Activated CD4-positive, alpha-beta T cell treated with anti-CD3 and anti-CD28 coated beads, Interleukin-2, amount 50 U/mL, for 24 hours (primary cell): ENCODE data around the gene PMEPA1.
"Not testable (repeated sequence)": the region's sequence is repeated elsewhere in the genome, so short reads cannot be mapped to it uniquely, and the experiment has no call there.

Experiments
- DNase-seq, 2 donors: peaks; one replicate each; pipeline ENCODE4 v3.0.0-alpha.2; 2020; ENCODE audit warnings: low read depth in 1 of 2, low spot score in 1 of 2

Gene PMEPA1

GRCh38 chr20:57652606-57653545 lies 56.9 kb downstream of the PMEPA1 start:
- no peak for DNase-seq

GRCh38 chr20:57651881-57652605 lies 57.8 kb downstream of the PMEPA1 start:
- DNase-seq, result no peak

GRCh38 chr20:57650756-57651483 lies 58.9 kb downstream of the PMEPA1 start:
- DNase-seq, result no peak

GRCh38 chr20:57650266-57650665 lies 59.5 kb downstream of the PMEPA1 start:
- DNase-seq, result no peak

- DNase-seq, result no peak
Measured at GRCh38 chr20:57649617-57650015, 60.2 kb downstream of the PMEPA1 start.

GRCh38 chr20:57648878-57649616 lies 60.8 kb downstream of the PMEPA1 start:
- no peak for DNase-seq

GRCh38 chr20:57647933-57648785 lies 61.7 kb downstream of the PMEPA1 start:
- DNase-seq, result no peak

GRCh38 chr20:57647006-57647932 lies 62.5 kb downstream of the PMEPA1 start:
- DNase-seq, result no peak

- no peak for DNase-seq
Measured at GRCh38 chr20:57638895-57639236, 70.9 kb downstream of the PMEPA1 start.

GRCh38 chr20:57638173-57638894 lies 71.5 kb downstream of the PMEPA1 start:
- DNase-seq, result no peak

GRCh38 chr20:57633945-57634491 lies 75.8 kb downstream of the PMEPA1 start:
- no peak for DNase-seq

- DNase-seq, result no peak
Measured at GRCh38 chr20:57632286-57632685, 77.5 kb downstream of the PMEPA1 start.

- no peak for DNase-seq
Measured at GRCh38 chr20:57630061-57630460, 79.8 kb downstream of the PMEPA1 start.

- DNase-seq, result not testable (repeated sequence)
Measured at GRCh38 chr20:57629491-57629901, 80.3 kb downstream of the PMEPA1 start.

GRCh38 chr20:57628962-57629308 lies 80.9 kb downstream of the PMEPA1 start:
- DNase-seq, result not testable (repeated sequence)

- peak in 1 of 2 donors; percentile 45 for DNase-seq
Measured at GRCh38 chr20:57628047-57628961, 81.5 kb downstream of the PMEPA1 start.

- DNase-seq, result no peak
Measured at GRCh38 chr20:57627339-57627738, 82.5 kb downstream of the PMEPA1 start.
